Hypothalamus (tissue), 51 donors: Measurements from ENCODE around the gene TGM5.
"Not testable (repeated sequence)": the region's sequence is repeated elsewhere in the genome, so short reads cannot be mapped to it uniquely, and the experiment has no call there.

ENCODE experiments used
- DNase-seq, 51 donors: peaks; one replicate each; lab custom pipeline; 2025; lab: John Stamatoyannopoulos, UW

Gene TGM5

GRCh38 chr15:43276563-43277200, 10.0 kb upstream of the TGM5 start:
- DNase-seq, result no peak

- DNase-seq, result no peak
Measured at GRCh38 chr15:43275740-43276562, 9.2 kb upstream of the TGM5 start.

GRCh38 chr15:43274136-43274535, 7.4 kb upstream of the TGM5 start:
- peak in 5 of 51 donors; percentile 13 to 35 (median 16) for DNase-seq

GRCh38 chr15:43273243-43273642, 6.5 kb upstream of the TGM5 start:
- DNase-seq, result peak in 1 of 51 donors; percentile 25

DNA sequence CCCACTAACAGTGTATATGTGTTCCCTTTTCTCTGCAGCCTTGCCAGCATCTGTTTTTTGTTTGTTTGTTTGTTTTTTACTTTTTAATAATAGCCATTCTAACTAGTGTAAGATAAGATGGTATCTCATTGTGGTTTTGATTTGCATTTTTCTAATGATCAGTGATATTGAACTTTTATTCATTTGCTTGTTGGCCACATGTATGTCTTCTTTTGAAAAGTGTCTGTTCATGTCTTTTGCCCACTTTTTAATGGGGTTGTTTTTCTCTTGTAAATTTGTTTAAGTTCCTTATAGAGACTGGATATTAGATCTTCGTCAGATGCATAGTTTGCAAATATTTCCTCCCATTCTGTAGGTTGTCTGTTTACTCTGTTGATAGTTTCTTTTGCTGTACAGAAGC, 5.2 kb upstream of the TGM5 start:
- DNase-seq, result not testable (repeated sequence)

DNA sequence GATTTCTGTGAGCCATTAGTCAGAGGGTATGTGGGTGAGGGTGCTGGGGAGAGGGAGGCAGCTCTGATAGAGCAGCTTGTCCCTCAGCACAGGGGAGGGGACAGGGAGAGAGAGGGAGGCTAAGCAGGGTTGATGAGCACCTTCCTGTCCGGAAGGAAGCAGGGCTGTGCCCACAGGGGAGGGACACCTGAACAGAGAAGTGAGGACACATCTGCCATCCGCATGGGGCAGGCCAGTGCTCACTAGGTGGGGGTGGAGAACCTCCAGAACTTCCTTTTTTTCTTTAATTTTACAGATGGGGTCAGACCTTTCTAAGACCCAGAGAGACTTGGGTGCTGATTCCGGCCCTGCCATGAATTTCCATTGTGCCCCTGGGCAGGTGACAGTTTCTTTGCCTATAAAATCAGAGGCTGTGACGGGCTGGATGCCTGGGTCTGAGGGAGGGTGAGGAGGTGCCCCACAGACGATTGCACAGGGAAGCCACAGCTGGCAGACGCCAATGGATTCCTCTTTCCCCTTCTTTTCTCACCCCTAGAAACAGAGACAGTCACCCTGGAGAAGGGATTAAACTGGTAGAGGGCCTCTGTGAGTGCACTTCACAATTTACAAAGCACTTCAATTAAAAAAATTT, 4.1 kb upstream of the TGM5 start:
- DNase-seq, result no peak

- DNase-seq, result peak in 10 of 51 donors; percentile 5 to 57 (median 30)
Measured at GRCh38 chr15:43270113-43270665, 3.5 kb upstream of the TGM5 start.

- DNase-seq, result peak in 6 of 51 donors; percentile 10 to 38 (median 18)
Measured at GRCh38 chr15:43268111-43269105, 1.7 kb upstream of the TGM5 start.

- DNase-seq, result no peak
Measured at GRCh38 chr15:43267439-43267838, 711 bp upstream of the TGM5 start.

DNA sequence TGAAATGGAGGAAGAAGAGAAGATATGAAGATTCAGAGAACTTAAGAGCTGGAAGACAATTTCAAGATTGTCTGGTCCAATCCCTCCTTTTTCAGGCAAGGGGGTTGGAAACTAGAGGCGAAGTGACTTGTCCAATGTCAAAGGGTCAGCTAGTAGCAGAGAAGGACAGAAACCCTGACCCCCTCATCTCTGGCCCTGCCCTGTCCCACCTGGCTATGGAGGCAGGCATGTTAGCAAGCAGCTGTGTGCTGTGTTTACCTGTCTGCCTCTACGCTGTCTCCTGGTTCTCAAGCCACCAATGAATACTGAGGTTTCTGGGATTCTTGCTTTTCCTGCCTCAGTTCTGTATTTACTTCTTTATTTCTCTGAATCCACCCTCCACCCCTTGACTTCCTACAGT, 342 bp downstream of the TGM5 start:
- DNase-seq, result no peak

DNA sequence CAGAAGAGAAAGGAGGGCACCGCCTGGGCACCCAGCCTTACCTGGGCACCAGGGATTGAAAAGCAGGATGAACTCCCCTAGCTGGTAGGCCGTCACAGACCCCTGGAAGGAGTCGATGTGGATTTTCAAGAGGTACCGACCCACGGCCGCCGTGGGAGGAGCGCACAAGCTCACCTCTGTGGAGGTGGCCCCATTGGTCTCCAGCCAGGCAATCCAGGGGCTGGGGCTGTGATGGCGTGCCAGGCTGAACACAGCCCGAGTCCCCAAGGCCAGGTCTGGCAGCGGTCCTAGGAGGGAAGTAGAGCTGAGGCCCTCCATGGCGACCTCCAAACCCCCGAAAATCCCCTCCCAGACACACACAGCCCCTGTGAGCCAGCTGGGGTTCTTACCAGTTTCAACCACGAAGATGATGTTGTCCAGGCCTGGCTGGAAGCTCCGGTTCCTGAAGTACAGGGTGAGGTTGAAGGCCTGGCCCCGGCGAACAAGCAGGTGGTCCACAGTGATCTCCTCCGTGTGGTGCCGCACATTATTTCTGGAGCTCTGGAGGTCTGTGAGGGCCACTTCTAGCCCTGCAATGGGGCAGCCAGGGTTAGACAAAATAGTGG, 6.6 kb downstream of the TGM5 start:
- DNase-seq, result no peak

GRCh38 chr15:43258781-43259180, 7.9 kb downstream of the TGM5 start:
- DNase-seq, result no peak

GRCh38 chr15:43256341-43256740, 10.4 kb downstream of the TGM5 start:
- DNase-seq, result no peak

DNA sequence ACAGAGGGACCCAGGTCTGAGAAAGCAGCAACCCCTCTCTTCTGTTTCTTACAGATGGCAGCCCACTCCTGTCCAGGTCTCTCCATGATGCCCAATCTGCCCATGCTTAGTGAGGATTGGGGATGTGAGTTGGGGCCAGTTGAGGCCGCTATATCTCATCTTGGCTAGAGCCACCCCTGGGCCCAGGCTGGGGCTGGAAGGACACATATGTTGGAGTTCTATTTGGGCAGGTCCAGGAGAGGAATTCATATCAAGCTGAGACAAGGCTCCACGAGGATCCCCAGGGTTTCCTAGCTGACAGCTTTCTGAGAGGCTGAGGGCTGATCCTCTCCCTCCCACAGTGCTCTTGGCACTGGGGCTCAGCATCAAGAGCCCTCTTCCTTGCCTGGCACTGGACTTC, 11.4 kb downstream of the TGM5 start:
- DNase-seq, result no peak

- peak in 3 of 51 donors; percentile 9 to 21 (median 12) for DNase-seq
Measured at GRCh38 chr15:43253431-43254403, 13.0 kb downstream of the TGM5 start.

- DNase-seq, result no peak
Measured at GRCh38 chr15:43251871-43252250, 14.9 kb downstream of the TGM5 start.

DNA sequence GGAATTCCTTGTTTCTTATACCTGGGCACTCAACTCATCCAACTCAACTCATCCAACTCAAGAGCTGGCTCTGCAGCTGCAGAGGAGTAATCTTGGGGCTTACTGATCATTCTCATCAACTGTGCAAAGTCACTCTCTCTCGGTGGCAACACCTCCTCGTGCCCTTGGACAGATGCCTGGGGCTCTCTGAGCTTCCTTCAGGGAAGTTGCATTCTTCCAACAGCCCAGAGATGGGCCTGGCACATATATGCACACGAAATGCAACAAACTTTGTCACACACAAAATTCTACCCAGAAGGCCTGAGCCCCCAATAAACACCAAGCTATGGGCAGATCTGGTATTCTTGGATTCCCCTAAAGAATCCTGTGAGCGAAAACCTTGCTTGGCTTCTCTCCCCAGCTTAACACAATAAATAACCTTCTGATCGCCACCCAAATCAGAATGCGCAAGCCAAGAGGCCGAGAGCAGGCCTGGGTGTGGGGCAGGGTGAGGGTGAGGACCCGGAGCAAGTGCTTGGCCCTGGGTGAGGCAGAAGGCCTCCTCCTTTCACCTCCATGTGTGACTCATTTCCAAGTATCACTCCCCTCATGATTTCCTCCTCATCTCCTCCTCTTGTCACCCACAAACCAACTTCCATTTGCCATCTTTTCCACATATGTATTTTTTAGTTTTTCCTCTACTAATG, 15.4 kb downstream of the TGM5 start:
- DNase-seq, result no peak

DNA sequence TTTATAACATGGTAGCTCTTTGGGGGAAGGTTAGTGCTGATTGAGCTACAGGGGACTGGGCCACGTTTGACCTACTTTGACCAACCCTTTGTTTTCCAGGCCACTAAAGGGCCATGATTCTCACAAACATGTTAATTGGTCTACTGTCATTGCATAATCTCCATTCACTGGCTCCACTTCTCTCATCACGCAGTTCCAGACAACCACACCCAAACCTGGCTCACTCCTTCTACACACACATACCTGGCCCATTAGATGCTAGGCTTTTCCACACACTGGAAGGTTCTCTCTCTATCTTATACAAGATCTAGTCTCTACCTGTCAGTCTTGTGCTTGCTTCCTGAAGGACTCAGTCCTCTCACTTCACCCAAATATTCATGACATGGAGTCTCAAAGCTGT, 15.9 kb downstream of the TGM5 start:
- DNase-seq, result no peak
